ENCODE results near the gene INSR.
A peak's percentile ranks its signal among the peaks of the same experiment; 100 is the strongest.
"Not testable (repeated sequence)": the region's sequence is repeated elsewhere in the genome, so short reads cannot be mapped to it uniquely, and the experiment has no call there.

Gene INSR

DNA sequence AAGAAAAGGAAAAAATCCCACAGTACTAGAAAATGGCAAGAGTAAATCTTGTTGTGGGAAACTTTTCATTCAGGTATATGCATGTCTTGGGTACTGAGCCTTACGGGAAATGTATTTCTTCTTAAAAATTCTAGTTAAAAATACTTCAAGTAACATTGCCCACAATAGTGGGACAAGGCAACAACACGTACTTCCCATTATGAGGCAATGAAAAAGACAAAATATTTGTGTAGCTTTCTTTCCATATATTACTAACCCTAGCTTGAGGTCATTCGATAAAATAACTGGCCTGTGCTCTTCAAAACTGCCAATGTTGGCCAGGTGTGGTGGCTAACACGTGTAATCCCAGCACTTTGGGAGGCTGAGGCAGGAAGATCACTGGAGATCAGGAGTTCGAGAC is 99.2 kb downstream of the INSR start:
- DNase-seq (ENCODE audit: low spot score): no peak

DNA sequence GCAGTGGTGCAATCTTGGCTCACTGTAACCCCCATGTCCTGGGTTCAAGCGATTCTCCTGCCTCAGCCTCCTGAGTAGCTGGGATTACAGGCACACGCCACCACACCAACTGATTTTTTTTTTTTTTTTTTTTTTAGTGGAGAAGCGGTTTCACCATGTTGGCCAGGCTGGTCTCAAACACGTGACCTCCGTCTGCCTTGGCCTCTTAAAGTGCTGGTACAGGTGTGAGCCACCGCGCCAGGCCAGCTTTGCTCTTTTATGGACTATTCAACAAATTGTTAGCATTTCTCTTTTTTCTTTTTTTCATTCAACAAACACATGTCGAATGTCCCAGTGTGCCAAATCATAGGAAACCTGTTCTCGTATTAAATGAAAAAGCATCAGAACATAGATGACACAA is 99.6 kb downstream of the INSR start:
- no peak for DNase-seq (ENCODE audit: low spot score)

DNA sequence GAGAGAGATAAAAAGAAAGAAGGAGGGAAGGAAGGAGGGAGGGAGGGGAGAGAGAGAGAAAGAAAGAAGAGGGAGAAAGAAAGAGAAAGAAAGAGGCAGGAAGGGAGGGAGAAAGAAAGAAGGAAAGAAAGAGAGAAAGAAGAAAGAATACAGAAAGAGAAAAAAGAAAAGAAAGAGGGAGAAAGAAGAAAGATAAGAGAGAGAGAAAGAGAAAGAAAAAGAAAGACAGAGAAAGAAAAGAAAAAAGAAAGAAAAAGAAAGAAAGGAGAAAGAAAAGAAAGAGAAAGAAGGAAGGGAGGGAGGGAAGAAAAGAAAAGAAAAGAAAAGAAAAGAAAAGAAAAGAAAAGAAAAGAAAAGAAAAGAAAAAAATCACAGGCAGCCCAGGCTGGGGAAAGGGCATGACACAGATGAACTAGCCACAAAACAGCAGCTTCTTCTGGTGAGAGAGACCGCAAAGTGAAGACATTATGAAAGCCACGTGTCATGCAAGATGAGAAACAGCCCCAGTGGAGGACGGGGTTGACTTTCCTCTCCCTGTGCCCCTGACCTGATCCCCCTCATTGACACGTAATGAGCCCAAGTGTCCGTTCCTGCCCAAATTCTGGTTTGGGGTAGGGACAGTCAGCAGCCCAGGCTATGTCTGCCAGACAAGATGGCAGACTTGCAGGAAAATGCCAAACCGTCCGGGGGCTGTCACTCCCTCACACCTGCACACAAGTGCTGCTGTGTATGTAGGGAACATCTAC is 102.1 kb downstream of the INSR start:
- DNase-seq (ENCODE audit: low spot score): peak; percentile 64

DNA sequence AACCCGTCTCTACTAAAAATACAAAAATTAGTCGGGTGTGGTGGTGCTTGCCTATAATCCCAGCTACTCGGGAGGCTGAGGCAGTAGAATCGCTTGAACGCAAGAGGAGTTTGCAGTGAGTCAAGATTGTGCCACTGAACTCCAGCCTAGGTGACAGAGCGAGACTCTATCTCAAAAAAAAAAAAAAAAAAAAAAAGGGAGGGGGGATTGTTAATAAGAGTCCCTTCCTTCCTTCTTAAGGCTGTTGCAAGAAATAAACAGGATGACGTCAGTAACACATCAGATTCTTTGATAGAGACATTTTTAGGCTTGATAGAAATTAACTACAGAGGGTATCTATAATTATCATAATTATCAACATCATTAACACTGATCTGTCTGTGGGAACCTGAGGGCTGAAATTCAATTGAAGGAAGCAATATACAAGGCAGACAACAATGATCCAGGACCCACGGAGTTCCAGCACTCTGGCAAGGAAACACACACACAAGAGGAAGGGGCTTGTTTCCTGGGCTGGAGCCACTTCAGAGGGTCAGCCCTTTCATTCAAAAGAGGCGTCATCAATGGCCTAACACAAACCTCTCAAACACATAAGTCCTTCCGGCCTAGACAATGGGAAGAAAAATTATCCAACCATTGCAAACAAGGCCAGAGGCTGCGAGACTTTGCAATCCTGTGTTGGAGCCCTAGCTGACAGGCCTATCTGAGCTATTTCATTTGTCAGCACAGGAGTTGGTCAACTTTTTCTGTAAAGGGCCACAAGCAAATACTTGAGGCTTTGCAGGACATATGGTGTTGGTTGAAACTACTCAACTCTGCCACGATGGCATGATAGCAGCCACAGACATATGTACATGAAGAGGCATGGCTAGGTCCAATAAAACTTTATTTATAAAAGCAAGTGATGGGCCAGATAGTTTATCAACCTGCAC is 105.2 kb downstream of the INSR start:
- DNase-seq (ENCODE audit: low spot score): no peak

DNA sequence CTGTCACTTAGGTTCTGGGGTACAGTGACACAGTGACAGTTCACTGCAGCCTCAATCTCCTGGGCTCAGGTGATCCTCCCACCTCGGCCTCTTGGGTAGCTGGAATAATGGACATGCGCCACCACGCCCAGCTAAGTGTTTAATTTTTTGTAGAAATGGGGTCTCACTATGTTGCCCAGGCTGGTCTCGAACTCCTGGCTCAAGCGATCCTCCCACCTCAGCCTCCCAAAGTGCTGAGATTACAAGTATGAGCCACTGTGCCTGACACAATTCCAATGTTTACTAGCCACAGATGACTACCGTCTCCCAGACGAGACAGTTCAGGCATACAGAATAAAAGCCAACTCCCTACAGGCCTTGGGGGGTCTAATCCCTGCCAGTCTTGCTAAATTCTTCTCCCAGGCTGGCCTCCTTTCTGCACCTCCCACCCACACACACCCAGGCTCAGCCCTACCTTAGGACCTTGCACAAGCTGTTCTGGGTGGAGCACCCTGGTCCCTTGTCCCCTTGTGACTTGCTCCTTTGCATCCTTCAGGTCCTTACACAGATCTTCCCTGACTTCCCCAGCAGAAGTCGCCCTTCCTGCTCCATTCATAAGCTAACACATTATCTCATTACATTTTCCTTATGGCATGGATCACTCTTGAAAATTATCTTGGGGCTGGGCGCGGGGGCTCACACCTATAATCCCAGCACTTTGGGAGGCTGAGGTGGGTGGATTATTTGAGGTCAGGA is 106.4 kb downstream of the INSR start:
- no peak for DNase-seq (ENCODE audit: low spot score)

DNA sequence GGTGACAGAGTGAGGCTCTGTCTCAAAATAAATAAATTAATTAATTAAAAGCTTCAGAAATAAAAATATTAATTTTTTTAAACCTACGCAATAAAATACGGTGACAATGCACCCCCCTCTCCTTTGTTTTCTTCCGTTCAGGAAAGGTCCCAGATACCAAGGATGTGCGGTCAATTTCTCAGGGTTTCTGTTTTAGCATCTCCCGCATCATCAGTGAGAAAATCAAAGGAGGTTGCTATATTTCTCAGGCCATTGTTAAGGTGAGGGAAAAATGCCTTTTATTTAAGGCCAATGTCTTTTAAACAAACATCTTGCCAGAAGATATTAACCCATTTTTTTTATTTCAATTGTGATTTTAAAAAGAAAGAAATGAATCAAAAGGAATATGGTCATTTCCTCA is 111.7 kb downstream of the INSR start:
- DNase-seq (ENCODE audit: low spot score): no peak

DNA sequence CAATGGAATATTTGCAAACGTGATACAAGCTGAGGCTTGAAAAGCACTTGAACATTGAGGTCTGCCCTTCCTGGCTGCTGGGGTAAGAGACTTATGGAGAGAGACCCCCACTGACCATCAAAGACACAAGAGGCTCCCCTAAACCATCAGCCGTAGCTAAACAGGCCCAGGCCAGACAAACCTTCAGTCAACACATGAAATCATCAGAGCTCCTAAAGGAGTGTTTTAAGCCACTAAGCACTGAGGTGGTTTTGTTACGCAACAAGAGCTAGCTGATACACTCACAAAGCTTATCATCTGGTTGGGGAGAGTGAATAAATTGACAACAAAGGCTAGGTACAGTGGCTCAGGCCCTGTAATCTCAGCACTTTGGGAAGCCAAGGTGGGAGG is 114.3 kb downstream of the INSR start:
- DNase-seq (ENCODE audit: low spot score): no peak

DNA sequence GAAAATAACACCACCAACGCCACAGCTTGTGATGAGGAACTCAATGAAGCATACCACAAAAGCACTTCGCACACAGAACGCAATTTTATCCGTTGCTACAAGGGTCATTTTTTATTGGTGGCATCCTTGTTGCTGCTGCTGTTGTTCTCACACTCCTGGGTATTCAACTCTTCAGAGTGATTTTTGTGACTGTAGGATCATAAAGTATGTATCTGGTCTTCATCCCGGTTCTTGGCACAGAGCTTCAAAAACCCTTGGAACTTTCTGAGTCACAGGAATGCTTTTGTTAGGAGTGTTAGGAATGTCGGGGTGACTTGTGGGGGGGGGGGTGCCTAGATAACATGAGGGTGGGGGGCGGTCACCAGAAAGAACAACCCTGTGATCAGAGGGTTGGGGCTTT is 116.3 kb downstream of the INSR start:
- no peak for DNase-seq (ENCODE audit: low spot score)

DNA sequence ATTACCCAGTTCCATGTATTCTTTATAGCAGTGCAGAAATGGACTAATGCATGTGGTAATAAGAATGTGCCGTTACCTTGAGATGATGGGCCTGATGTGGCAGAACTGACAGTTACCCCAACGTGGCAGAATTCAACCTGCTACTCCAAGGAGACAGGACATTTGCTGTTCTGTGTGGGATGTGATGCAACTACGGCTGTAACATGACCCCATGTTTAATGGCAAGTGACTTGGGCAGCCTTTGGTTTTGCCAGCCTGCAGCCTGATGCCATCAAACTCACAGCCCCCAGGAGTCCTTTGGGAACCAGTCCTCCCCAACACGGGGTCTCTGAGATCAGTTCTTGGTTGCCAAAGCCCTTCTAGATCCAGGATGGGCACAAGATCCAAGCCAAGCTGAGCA is 117.4 kb downstream of the INSR start:
- no peak for DNase-seq (ENCODE audit: low spot score)

DNA sequence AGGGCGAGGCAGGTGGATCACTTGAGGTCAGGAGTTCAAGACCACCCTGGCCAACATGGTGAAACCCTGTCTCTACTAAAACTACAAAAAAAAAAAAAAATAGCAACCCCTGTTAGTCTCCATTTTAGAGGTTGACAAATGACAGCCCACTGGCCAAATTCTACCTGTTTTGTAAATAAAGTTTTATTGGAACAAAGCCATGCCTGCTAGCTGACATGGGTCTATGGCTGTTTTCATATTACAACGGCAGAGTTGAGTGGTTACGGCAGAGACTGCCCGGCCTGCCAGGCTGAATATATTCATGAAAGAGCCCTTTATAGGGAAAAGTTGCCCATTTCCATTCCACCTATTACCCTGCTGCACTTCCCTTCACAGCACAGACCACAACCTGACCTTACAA is 121.4 kb downstream of the INSR start:
- no peak for DNase-seq (ENCODE audit: low spot score)

DNA sequence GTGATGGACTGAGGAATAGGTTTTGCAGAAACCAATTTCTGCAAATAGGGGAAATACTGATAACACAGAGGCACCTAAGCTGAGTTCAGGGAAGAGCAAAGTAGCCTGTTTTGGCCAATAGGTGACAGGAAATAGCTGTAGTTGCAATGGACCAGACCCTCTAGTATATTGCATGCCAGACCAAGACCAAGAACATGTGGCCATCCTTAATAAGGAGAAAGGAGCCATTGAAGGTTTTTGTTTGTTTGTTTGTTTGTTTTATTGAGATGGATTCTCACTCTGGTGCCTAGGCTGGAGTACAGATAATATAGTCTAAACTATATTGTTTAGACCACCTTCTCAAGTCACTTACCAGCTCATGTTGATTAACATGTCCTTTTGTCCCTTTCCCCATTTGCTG is 123.2 kb downstream of the INSR start:
- DNase-seq (ENCODE audit: low spot score): no peak

DNA sequence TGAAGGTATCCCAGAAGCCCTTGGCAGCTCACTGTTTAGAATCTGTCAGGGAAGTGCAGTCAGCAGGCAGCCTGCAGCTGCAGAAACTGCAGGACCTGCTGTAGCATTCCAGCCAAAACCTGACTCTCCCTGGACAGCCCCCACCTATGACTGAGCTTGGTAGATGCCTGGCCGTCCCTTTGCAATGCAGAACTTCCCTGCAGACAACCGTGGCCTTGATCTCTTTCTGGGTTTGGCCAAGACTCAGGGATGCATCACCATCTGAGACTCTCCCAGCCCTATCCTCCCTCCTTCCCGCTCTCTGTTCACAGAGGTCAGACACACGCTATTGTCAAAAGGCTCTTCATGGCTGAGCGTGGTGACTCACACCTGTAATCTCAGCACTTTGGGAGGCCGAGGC is 125.3 kb downstream of the INSR start:
- no peak for DNase-seq (ENCODE audit: low spot score)

DNA sequence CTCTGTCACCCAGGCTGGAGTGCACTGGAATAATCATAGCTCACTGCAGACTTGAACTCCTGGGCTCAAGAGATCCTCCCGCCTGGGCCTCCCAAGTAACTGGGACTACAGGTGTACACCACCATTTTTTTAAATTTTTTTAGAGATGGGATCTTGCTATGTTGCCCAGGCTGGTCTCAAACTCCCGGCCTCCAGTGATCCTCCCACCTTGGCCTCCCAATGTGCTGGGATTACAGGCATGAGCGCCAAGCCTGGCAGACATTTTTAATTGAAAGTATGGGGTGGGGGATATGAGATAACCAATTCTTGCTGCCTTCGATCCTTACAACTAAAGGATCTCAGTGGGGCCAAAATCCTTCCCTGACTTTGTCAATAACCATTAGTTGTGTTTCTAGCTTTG is 132.9 kb downstream of the INSR start:
- DNase-seq (ENCODE audit: low spot score): no peak

DNA sequence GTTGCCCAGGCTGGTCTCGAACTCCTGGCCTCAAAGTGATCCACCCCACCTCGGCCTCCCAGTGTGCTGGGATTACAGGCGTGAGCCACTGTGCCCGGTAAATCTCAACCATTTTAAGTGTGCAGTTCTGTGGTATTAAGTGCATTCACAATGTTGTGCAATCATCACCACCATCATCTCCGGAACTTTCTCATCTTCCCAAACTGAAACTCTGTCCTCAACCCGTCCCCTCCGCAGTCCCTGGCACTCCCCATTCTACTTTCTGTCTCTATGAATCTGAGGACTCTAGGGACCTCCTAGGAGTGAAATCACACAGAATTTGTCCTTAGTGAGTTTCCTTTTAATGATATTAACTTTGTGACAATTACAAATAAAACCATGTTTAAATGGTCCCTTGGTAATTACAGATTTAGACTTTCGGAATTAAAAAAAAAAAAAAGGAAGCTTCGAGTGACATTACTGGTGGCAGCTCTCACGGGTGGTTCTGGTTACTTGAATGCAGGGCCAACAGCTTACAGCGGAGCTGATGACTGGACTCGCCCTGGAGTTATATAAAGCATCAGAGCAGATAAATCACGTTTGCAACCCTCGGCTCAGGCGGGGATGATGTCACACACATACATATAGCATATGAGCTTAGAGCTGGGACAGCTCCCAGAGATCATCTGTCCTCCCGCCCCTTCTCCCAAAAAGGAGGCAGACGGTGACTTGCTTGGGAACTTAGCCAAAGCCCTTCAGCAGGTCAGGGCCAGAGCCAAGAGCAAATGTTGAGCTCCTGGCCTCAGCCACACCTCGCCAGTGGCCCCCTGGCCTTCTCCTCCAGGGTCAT is 134.9 kb downstream of the INSR start:
- DNase-seq (ENCODE audit: low spot score): no peak

DNA sequence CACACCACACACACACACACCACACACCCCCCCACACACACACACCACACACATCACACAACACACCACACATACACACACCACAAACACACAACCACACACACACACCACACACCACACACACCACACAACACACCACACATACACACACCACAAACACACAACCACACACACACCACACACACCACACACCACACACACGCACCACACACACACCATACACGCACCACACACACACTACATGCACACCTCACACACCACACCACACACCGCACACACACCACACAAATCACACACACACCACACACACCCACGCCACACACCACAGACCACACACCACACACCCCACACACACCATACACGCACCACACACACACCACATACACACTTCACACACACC is 141.2 kb downstream of the INSR start:
- no peak for DNase-seq (ENCODE audit: low spot score)

DNA sequence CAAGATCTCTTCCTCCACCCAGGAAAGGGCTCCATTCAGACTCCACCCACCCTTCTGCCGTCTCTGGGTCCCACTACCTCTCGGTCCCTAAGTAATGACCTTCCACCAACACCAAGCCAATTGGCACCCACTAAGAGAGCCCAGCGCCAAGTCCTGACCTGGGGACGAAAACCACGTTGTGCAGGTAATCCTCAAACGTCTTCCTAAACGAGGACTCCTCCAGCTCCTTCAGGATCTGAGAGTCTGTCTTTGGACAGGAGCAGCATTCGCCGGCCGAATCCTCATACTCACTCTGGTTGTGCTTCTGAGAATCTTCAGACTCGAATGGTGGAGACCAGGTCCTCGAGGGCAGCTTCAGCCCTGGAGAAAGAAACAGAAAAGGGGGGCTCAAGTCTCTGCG is 141.6 kb downstream of the INSR start:
- DNase-seq (ENCODE audit: low spot score): no peak

DNA sequence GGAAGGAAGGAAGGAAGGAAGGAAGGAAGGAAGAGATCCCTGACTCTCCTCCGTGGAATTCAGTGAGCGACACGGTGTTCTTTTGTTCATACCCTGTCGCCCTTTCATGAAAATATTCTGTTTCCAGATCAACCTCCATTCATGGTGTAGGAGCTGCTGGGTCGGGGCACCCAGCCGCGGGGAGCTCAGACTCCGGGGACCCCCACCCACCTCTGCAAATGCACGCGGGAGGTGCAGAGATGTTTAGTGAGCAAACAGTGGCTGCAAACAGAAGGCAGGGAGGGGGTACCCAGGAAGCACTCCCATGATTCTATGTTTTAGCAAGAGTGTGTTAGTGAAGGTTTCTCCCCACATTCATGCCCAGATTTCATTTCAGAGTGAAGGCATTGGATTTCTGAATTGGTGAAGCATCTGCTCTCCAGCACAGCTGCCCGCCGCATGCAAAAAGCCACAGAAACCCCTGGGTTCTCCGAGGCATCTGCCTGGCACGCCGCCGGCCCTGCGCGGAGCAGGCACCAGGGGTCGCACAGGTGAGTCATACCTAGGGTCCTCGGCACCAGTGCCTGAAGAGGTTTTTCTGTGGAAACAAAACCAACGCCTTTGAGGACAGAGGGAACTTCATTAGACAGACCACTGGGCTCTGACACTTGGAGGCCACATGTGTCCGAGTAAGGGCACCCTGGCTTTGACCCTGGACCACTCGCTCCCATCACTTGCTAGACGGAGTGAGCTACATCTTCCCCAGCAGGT is 144.1 kb downstream of the INSR start:
- DNase-seq (ENCODE audit: low spot score): no peak

DNA sequence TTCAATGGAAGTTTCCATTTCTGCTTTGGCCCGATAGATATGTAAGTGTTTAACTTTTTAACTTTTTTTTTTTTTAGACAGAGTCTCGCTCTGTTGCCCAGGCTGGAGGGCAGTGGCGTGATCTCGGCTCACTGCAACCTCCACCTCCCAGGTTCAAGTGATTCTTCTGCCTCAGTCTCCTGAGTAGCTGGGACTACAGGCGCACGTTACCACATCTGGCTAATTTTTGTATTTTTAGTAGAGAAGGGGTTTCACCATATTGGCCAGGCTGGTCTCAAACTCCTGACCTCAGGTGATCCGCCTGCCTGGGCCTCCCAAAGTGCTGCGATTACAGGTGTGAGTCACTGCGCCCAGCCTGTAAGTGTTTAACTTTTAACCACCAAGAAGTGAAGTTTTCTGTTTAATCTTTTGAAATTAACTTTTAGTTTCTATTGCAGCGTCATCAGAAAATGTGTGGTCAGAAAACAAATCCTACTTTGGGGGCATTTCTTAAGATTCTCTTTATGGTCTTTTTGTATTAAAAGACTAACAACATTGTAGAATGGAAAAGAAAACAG is 147.0 kb downstream of the INSR start:
- not testable (repeated sequence) for DNase-seq (ENCODE audit: low spot score)

DNA sequence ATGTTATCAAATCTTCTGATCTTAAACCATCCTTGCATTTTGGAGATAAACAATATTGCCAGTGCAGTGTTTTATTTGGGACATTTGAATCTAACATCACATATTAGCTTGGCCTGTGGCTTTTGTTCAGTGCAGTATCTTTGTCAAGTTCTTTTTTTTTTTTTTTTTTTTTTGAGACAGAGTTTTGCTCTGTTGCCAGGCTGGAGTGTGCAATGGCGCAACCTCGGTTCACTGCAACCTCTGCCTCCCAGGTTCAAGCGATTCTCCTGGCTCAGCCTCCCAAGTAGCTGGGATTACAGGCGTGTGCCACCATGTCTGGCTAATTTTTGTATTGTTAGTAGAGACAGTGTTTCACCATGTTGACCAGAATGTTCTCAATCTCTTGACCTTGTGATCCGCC is 148.1 kb downstream of the INSR start:
- not testable (repeated sequence) for DNase-seq (ENCODE audit: low spot score)

DNA sequence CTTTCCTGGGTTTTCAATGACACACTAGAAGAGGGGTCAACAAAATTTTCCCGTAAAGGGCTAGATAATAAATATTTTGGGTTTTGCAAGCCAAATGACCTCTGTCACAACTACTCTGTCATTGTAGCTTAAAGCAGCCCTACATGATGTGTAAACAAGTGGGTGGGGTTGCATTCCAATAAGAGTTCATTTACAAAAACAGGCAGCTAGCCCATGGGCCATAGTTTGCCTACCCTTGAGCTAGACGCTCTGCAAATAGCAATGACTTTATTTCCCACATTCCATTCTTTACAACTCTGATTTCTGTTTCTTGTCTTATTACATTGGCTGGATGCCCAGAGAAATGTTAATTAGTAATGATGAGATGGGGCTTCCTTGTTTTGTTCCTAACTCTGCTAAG is 148.7 kb downstream of the INSR start:
- DNase-seq (ENCODE audit: low spot score): no peak

DNA sequence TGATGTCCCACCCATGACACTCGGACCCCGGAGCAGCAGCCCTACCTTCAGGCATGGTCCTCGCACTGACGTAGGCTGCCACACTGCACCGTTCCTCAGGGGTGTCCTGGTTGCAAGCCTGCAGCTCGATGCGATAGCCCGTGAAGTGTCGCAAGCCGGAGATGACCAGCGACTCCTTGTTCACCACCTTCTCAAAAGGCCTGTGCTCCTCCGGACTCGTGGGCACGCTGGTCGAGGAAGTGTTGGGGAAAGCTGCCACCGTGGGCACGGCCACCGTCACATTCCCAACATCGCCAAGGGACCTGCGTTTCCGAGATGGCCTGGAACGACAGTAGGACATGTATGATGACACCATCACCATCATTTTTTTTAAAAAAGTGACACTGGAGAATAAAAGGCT is 151.4 kb downstream of the INSR start:
- DNase-seq (ENCODE audit: low spot score): no peak
